Measurements from ENCODE around the gene HOXD12.

HOXD12 gene

DNA sequence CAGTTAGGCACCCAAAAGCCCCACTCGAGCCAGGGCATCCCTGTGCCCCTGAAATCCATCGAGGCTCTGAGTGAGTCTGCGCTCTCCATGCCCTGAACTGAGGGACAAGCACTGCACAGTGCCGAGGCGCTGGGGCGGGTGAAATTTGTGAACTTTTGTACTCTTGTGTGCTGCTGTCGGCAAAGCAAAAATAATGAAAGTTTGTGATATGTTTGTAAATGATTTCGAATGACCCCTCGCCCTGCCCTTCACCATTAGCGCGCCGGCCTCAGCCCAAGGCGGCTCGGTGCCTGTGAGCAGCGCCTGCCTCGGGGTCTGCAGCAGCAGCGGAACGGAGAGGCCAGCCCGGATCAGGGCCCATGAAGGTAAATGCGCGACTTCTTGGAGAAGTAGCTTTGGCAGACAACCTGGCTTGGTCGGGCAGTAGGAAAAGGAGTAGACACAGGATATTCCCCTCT is 49.9 kb downstream of the HOXD12 start:
- no peak for DNase-seq (ENCODE audit: low spot score)

DNA sequence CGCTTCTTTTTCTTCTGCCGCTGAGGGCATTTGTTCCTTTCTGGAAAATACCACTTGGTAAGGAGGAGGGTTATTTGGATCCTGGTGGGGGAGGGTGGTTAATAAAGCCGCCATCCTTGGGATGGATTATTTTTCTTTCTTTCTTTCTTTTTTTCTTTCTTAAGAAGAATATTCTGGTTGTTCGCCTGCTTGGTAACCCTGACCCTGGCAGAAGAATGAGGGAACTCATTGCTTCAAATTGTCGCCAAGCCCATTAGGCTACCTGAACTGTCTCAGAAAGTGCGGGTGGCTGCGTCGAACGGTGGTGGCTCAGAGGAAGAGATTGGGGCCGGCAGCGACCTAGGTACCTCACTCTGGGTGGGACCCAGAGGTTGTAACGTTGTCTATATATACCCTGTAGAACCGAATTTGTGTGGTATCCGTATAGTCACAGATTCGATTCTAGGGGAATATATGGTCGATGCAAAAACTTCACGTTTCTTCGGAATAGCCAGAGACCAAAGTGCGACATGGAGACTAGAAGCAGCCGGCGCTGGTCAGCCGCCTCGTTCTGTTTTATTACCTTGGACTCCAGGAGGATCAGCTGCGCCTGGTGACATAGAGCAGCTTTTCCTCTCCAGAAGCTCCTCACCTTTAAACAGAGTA is 50.5 kb downstream of the HOXD12 start:
- DNase-seq (ENCODE audit: low spot score): no peak

DNA sequence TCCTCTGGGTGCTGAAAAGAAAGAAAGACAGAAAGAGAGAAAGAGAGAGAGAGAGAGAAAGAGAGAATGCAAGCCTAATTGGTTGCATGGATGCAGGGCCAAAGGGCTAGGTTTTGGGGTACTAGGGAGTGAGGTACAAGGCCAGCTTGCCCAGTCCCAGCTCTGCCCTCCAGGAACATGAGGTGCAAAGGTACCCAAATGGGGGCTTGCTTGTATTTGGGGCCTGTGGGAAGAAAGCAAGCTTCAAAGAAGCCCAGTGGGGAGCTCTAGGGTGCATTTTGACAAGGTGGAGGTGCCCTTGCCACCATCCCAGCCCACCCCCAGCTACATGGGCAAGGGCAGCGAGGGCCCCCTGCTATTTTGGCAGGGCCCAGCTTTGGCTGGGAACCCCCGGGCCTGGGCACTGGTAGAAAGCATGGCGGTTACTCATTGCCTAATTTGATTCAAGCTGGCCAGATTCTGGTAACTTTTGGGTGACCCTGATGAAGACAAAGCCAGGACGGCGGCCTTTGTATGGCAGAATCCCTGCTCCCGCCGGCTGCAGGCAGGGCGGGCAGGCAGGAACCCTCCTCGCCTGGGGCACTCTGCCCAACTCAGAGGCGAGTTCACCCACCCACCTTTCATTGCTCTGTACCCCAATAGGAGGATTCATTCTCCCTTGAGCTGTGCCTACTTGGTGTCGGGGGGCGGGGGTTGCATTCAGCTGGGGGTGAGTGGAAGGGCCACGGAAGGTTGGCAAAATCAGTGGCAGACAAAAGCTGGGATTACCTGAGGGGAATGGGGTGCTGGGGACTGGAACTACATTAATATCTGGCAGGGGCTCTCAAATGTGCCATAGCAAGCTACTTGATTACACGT is 51.2 kb downstream of the HOXD12 start:
- DNase-seq (ENCODE audit: low spot score): no peak

DNA sequence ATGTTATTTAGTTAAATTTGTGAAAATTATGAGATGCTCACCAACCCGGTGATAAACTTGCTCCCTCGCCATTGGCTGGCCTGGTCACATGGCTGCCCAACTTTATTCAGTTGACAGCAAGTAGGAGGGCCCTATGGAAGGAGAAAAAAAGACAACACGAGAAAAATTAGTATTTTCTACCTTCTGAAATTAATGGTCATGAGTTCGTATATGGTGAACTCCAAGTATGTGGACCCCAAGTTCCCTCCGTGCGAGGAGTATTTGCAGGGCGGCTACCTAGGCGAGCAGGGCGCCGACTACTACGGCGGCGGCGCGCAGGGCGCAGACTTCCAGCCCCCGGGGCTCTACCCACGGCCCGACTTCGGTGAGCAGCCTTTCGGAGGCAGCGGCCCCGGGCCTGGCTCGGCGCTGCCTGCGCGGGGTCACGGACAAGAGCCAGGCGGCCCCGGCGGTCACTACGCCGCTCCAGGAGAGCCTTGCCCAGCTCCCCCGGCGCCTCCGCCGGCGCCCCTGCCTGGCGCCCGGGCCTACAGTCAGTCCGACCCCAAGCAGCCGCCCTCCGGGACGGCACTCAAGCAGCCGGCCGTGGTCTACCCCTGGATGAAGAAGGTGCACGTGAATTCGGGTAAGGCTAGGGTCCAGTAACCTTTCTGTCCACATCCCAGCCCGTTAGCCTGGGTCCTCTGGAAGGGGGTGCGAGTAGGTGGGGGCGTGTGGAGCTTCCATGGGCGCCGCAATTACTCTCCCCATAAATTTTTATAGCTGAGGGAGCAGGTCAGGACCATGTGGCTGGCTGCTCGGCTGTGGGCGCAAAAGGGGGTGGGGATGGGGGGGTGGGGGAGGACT is 52.1 kb downstream of the HOXD12 start, which contains the start of gene HOXD4:
Gene HOXD4, plus strand, starts transcription at position 109 of the 846 bp plus-strand sequence. Its CDS starts 84 bp downstream, at position 193.
- peak; percentile 54 for DNase-seq (ENCODE audit: low spot score)
